IMR-90 (cell line): ENCODE results near the gene UCP3. TPM values are rescaled to one million over a fixed set of nuclear protein-coding genes. Genes with fewer than 3 reads are reported as not detected.

Experiments used
- ATAC-seq: fragments of 200-7000 bp; cut with Tn5 transposase; 2 replicates; pipeline ENCODE4 v1.9.1; 2020; ENCODE audit warnings: low read depth, mild to moderate bottlenecking, moderate library complexity
- BruUV-seq: library from RNA; stranded (reverse); fragments of 400-500 nt; replicated peaks from 2 replicates; lab custom pipeline; 2021; lab: Mats Ljungman, UMichigan
- CTCF ChIA-PET: fragments of 300-600 bp; formaldehyde crosslinking; extraction: SDS; loops from one replicate; lab custom pipeline; 2021; ENCODE audit warnings: antibody characterized with exemption; lab: Yijun Ruan, JAX
- POLR2A ChIA-PET: fragments of 300-600 bp; sonication (Branson Sonifier 250); formaldehyde crosslinking; loops from one replicate; lab custom pipeline; 2022; ENCODE audit warnings: antibody characterized with exemption; ENCODE audit not compliant: unreplicated experiment; lab: Charles Lee
- DNase-seq: peaks from one replicate; pipeline ENCODE4 v3.0.0; 2013
- H2AFZ ChIP-seq: replicated peaks from 2 replicates; pipeline ENCODE3; 2013; ENCODE audit warnings: low read length, mild to moderate bottlenecking; ENCODE audit not compliant: poor library complexity
- H2AK5ac ChIP-seq: 2 replicates; pipeline ENCODE4 v1.6.1; 2013; ENCODE audit warnings: low read depth, low read length, inconsistent platforms
- H2AK9ac ChIP-seq: replicated peaks from 2 replicates; pipeline ENCODE3; 2013; ENCODE audit warnings: mild to moderate bottlenecking, low read depth, low read length, moderate library complexity; ENCODE audit not compliant: poor library complexity
- H2BK120ac ChIP-seq: 2 replicates; pipeline ENCODE4 v1.6.1; 2013; ENCODE audit warnings: low read depth, low read length, inconsistent platforms
- H2BK15ac ChIP-seq: 3 replicates; pipeline ENCODE4 v1.6.1; 2013; ENCODE audit warnings: low read depth, low read length, inconsistent platforms
- H2BK20ac ChIP-seq: 2 replicates; pipeline ENCODE4 v1.6.1; 2013; ENCODE audit warnings: low read depth, mild to moderate bottlenecking, inconsistent platforms, low read length, moderate library complexity
- H2BK5ac ChIP-seq: 2 replicates; pipeline ENCODE4 v1.6.1; 2013; ENCODE audit warnings: mild to moderate bottlenecking, low read depth, low read length, inconsistent platforms; ENCODE audit not compliant: poor library complexity, severe bottlenecking
- H3K14ac ChIP-seq: replicated peaks from 2 replicates; pipeline ENCODE4 v1.6.1; 2013; ENCODE audit warnings: low read depth, low read length, inconsistent platforms
- H3K18ac ChIP-seq: 2 replicates; pipeline ENCODE4 v1.6.1; 2013; ENCODE audit warnings: low read depth, low read length, control low read depth
- H3K23ac ChIP-seq: 2 replicates; pipeline ENCODE4 v1.6.1; 2013; ENCODE audit warnings: low read depth, low read length, inconsistent platforms
- H3K27ac ChIP-seq: 2 replicates; pipeline ENCODE4 v1.5.1; 2013; ENCODE audit warnings: mild to moderate bottlenecking, control low read depth, low read length; ENCODE audit not compliant: insufficient read depth
- H3K27me3 ChIP-seq: 2 replicates; pipeline ENCODE4 v1.6.1; 2013; ENCODE audit warnings: low read length; ENCODE audit not compliant: control insufficient read depth, insufficient read depth
- H3K36me3 ChIP-seq: 2 replicates; pipeline ENCODE4 v1.6.1; 2013; ENCODE audit warnings: low read length, mixed read lengths; ENCODE audit not compliant: control insufficient read depth, insufficient read depth
- H3K4ac ChIP-seq: 2 replicates; pipeline ENCODE4 v1.6.1; 2013; ENCODE audit warnings: low read depth, low read length, inconsistent platforms
- H3K4me1 ChIP-seq: 2 replicates; pipeline ENCODE4 v1.6.1; 2013; ENCODE audit warnings: low read length, mixed read lengths; ENCODE audit not compliant: control insufficient read depth, insufficient read depth
- H3K4me2 ChIP-seq: 2 replicates; pipeline ENCODE4 v1.6.1; 2013; ENCODE audit warnings: low read depth, mild to moderate bottlenecking, control low read depth, low read length, moderate library complexity
- H3K4me3 ChIP-seq: 2 replicates; pipeline ENCODE4 v1.5.1; 2013; ENCODE audit warnings: low read depth, mild to moderate bottlenecking, control low read depth, low read length, moderate library complexity; ENCODE audit not compliant: insufficient read depth
- H3K56ac ChIP-seq: 2 replicates; pipeline ENCODE4 v1.6.1; 2013; ENCODE audit warnings: low read length, inconsistent platforms; ENCODE audit not compliant: insufficient read depth; ENCODE audit errors: extremely low read depth
- H3K79me1 ChIP-seq, 2 experiments: 2 replicates each; pipeline ENCODE4 v1.6.1; 2013; ENCODE audit warnings: low read length in 2 of 2, inconsistent platforms in 1 of 2, low read depth in 1 of 2
- H3K9ac ChIP-seq: 2 replicates; pipeline ENCODE4 v1.6.1; 2013; ENCODE audit warnings: low read depth, low read length, control low read depth
- H3K9me1 ChIP-seq: 2 replicates; pipeline ENCODE4 v1.6.1; 2013; ENCODE audit warnings: low read length, inconsistent platforms; ENCODE audit not compliant: insufficient read depth
- H3K9me3 ChIP-seq: 2 replicates; pipeline ENCODE4 v1.6.1; 2013; ENCODE audit warnings: low read length; ENCODE audit not compliant: control insufficient read depth, insufficient read depth
- H4K20me1 ChIP-seq: 2 replicates; pipeline ENCODE4 v1.6.1; 2013; ENCODE audit warnings: low read length, inconsistent platforms; ENCODE audit not compliant: insufficient read depth
- H4K5ac ChIP-seq: 2 replicates; pipeline ENCODE4 v1.6.1; 2013; ENCODE audit warnings: mild to moderate bottlenecking, low read depth, low read length, control low read depth
- H4K8ac ChIP-seq, 2 experiments: 2 replicates each; pipeline ENCODE4 v1.6.1; 2013; ENCODE audit warnings: low read depth in 2 of 2, low read length in 2 of 2, control low read depth in 1 of 2, inconsistent platforms in 1 of 2
- H4K91ac ChIP-seq: 2 replicates; pipeline ENCODE4 v1.6.1; 2013; ENCODE audit warnings: low read depth, low read length, inconsistent platforms; ENCODE audit not compliant: insufficient read depth
- BHLHE40 ChIP-seq: fragments of 150-350 bp; IDR thresholded peaks from 2 replicates; pipeline ENCODE4 v1.6.1; 2016; ENCODE audit warnings: mild to moderate bottlenecking, low read depth, low read length
- CEBPB ChIP-seq: IDR thresholded peaks from 2 replicates; pipeline ENCODE4 v1.6.1; 2012; ENCODE audit warnings: low read depth, low read length, improper control_type of control experiment
- CHD1 ChIP-seq: IDR thresholded peaks from 2 replicates; pipeline ENCODE4 v1.6.1; 2012; ENCODE audit warnings: low read depth, low read length, improper control_type of control experiment
- CTCF ChIP-seq: conservative IDR thresholded peaks from 2 replicates; pipeline ENCODE4 v1.5.1; 2012; ENCODE audit warnings: mild to moderate bottlenecking, low read depth, low read length, improper control_type of control experiment
- ELK1 ChIP-seq: fragments of 150-350 bp; IDR thresholded peaks from 2 replicates; pipeline ENCODE4 v1.6.1; 2016; ENCODE audit warnings: low read depth, mild to moderate bottlenecking, low read length, moderate library complexity, borderline replicate concordance
- FOS ChIP-seq: fragments of 150-350 bp; IDR thresholded peaks from 2 replicates; pipeline ENCODE4 v1.6.1; 2016; ENCODE audit warnings: low read depth, low read length
- MAFK ChIP-seq: IDR thresholded peaks from 2 replicates; pipeline ENCODE4 v1.6.1; 2012; ENCODE audit warnings: low read depth, low read length, improper control_type of control experiment
- MAZ ChIP-seq: IDR thresholded peaks from 2 replicates; pipeline ENCODE4 v1.6.1; 2012; ENCODE audit warnings: low read depth, mild to moderate bottlenecking, low read length, improper control_type of control experiment, moderate library complexity, borderline replicate concordance
- MXI1 ChIP-seq: IDR thresholded peaks from 2 replicates; pipeline ENCODE4 v1.6.1; 2012; ENCODE audit warnings: low read depth, mild to moderate bottlenecking, low read length, moderate library complexity, borderline replicate concordance
- NFE2L2 ChIP-seq: fragments of 150-350 bp; IDR thresholded peaks from 2 replicates; pipeline ENCODE4 v1.6.1; 2016; ENCODE audit warnings: low read depth, mild to moderate bottlenecking, low read length
- POLR2A ChIP-seq: IDR thresholded peaks from 2 replicates; pipeline ENCODE4 v1.6.1; 2012; ENCODE audit warnings: mild to moderate bottlenecking, low read depth, low read length
- RAD21 ChIP-seq: IDR thresholded peaks from 2 replicates; pipeline ENCODE4 v1.6.1; 2012; ENCODE audit warnings: low read length, improper control_type of control experiment
- RCOR1 ChIP-seq: IDR thresholded peaks from 2 replicates; pipeline ENCODE4 v1.6.1; 2012; ENCODE audit warnings: mild to moderate bottlenecking, low read length, improper control_type of control experiment; ENCODE audit not compliant: insufficient replicate concordance
- RFX5 ChIP-seq: IDR thresholded peaks from 2 replicates; pipeline ENCODE4 v1.8.0; 2012; ENCODE audit warnings: low read depth, mild to moderate bottlenecking, low read length, moderate library complexity
- SMC3 ChIP-seq: fragments of 150-350 bp; IDR thresholded peaks from 2 replicates; pipeline ENCODE4 v1.6.1; 2016; ENCODE audit warnings: low read depth, mild to moderate bottlenecking, antibody characterized with exemption, low read length, moderate library complexity
- USF2 ChIP-seq: fragments of 150-350 bp; IDR thresholded peaks from 2 replicates; pipeline ENCODE4 v1.6.1; 2017; ENCODE audit warnings: mild to moderate bottlenecking, antibody characterized with exemption, low read length, low read depth
- WGBS, 2 experiments: methylation state at CpG; one replicate each; pipeline versions ENCODE4 v1.1.5 to v1.1.7; 2013; ENCODE audit warnings: missing lambda C conversion rate in 2 of 2; ENCODE audit not compliant: insufficient read length in 1 of 2; ENCODE audit errors: extremely low coverage in 2 of 2; 5-methylcytosine and 5-hydroxymethylcytosine counted together
- dilution Hi-C: fragments of 300-500 bp; cut with HindIII; formaldehyde crosslinking; loops from one replicate; pipeline ENCODE4 v1.14.3; 2018; ENCODE audit warnings: low sequenced_read_pairs; ENCODE audit not compliant: unreplicated experiment
- in situ Hi-C: fragments of 300-500 bp; cut with MboI; formaldehyde crosslinking; loops from 3 replicates; pipeline ENCODE4 v1.14.3; 2019; ENCODE audit warnings: low sequenced_read_pairs, inconsistent platforms, mixed read lengths
- intact Hi-C: fragments of 100-400 bp; cut with micrococcal nuclease; formaldehyde crosslinking; loops from 2 replicates; pipeline ENCODE4 v1.10.0; 2022
- polyA plus RNA-seq, 3 experiments: library from polyadenylated mRNA; depleted of rRNA; stranded (reverse); fragments of >200 nt; gene quantifications; 2 replicates each; pipeline ENCODE4 v1.2.3, GENCODE V29; 2012; ENCODE audit warnings: low replicate concordance in 1 of 3
- total RNA-seq: library from RNA; depleted of rRNA; stranded (reverse); fragments of >200 nt; gene quantifications from 2 replicates; pipeline ENCODE4 v1.2.3, GENCODE V29; 2012

Gene UCP3
- total and polyA plus RNA-seq, 2 of the 4 experiments (the other 2 are of a cell fraction) = under 0.01 to 0.80 TPM

GRCh38 chr11:74022546-74022945, 13.7 kb upstream of the UCP3 start:
- H2AK5ac ChIP-seq = no peak overlapping the region
- peaks cover 3% of the 10 kb centered on the region; the same call in 1 of the 2 replicates for H4K20me1 ChIP-seq
- TF ChIP-seq RFX5 (no peak), SMC3 (no peak), CHD1 (no peak), NFE2L2 (no peak), BHLHE40 (no peak), CTCF (no peak), POLR2A (no peak), FOS (no peak), USF2 (no peak), ELK1 (no peak), RCOR1 (no peak), MXI1 (no peak), MAZ (no peak), RAD21 (no peak), MAFK (no peak), CEBPB (no peak)
- ChIA-PET CTCF (interaction anchor here (0.6 kb wide), 1 partner anchor 116 kb away, joined by 3 read pairs; no protein-coding TSS in a partner anchor), POLR2A (no interaction called here)
- peaks cover 28% of the 10 kb centered on the region for H3K4me1 ChIP-seq
- dilution Hi-C loops (no loop called here), intact Hi-C loops (no loop called here), in situ Hi-C loops (no loop called here)
- H2AK9ac ChIP-seq = no peak overlapping the region
- peaks cover 17% of the 10 kb centered on the region for H3K9me1 ChIP-seq
- H3K9me3 ChIP-seq = no peaks in the 10 kb centered on the region
- 100% methylated on average over 2 of the region's 6 CpGs; no CpG with 5 or more reads in 1 of the 2 experiments for WGBS, 2 experiments
- H3K27ac ChIP-seq = no peak overlapping the region
- H3K79me1 ChIP-seq = peaks cover 0 to 12% of the 10 kb centered on the region in 2 experiments; a peak in 2 of 4 replicates
- H3K56ac ChIP-seq = no peak overlapping the region
- DNase-seq (no peak), ATAC-seq (no peak)
- H3K9ac ChIP-seq = no peak overlapping the region
- H3K18ac ChIP-seq = no peak overlapping the region
- H3K14ac ChIP-seq = no peak overlapping the region
- no peak overlapping the region for H3K4me3 ChIP-seq
- no peak overlapping the region for H2BK120ac ChIP-seq
- H3K4me2 ChIP-seq = no peak overlapping the region
- H2BK20ac ChIP-seq = no peak overlapping the region
- no peak overlapping the region for H2BK15ac ChIP-seq
- H2BK5ac ChIP-seq = no peak overlapping the region
- no peaks in the 10 kb centered on the region for H3K27me3 ChIP-seq
- no peak overlapping the region for H4K91ac ChIP-seq
- H2AFZ ChIP-seq = no peak overlapping the region
- no peak overlapping the region for H3K4ac ChIP-seq
- H3K23ac ChIP-seq = no peak overlapping the region
- no TSS peak for BruUV-seq
- H4K5ac ChIP-seq = no peak overlapping the region
- H3K36me3 ChIP-seq = 0 out of 2 replicates have a peak, but pooled peaks cover 1% of the 10 kb centered on the region
- no peak overlapping the region for H4K8ac ChIP-seq
